ENCODE measurements around the gene FEZ2. TPM values are rescaled to one million over a fixed set of nuclear protein-coding genes. Genes with fewer than 3 reads are reported as not detected.

FEZ2 gene
- total and polyA plus RNA-seq, 3 experiments from 2014 or later, result 3.1 to 8.1 (median 6.9) TPM

- Histone ChIP-seq H3K36me3 (ENCODE audit: insufficient read depth, low read length) (peaks cover 5% of the 10 kb centered on the region), H3K27ac (ENCODE audit: low read depth, low read length) (no peak overlapping the region), H3K4me1 (ENCODE audit: insufficient read depth, low read length) (no peaks in the 10 kb centered on the region), H3K4me3 (ENCODE audit: low read length) (no peak overlapping the region), H3K9me3 (ENCODE audit: low read length) (no peaks in the 10 kb centered on the region), H3K27me3 (ENCODE audit: insufficient read depth, low read length, poor library complexity, severe bottlenecking) (no peaks in the 10 kb centered on the region)
- H3K27me3 Mint-ChIP-seq, result peaks cover 0 to 1% of the 10 kb centered on the region in 2 donors
- peaks cover 3 to 12% (median 4%) of the 10 kb centered on the region in 3 donors for H3K4me1 Mint-ChIP-seq
- H3K9me3 Mint-ChIP-seq, result no peaks in the 10 kb centered on the region
- no peak for DNase-seq
- H3K27ac Mint-ChIP-seq, result peak overlapping the region in 1 of 8 donors; percentile 2
- ChIA-PET POLR2A (no interaction called here), CTCF (no interaction called here)
- no peak overlapping the region for H3K4me3 Mint-ChIP-seq
- H3K36me3 Mint-ChIP-seq, result peaks cover 21 to 80% (median 34%) of the 10 kb centered on the region in 3 donors
Measured at GRCh38 chr2:36584148-36584794, 13.7 kb downstream of the FEZ2 start.

GRCh38 chr2:36582951-36583350 lies 15.0 kb downstream of the FEZ2 start:
- POLR2A ChIA-PET, result no interaction called here

GRCh38 chr2:36582538-36582937 lies 15.4 kb downstream of the FEZ2 start:
- POLR2A ChIA-PET, result no interaction called here
- Mint-ChIP-seq H3K27ac (no peak overlapping the region), H3K36me3 (peaks cover 30 to 88% (median 43%) of the 10 kb centered on the region in 3 donors), H3K9me3 (no peaks in the 10 kb centered on the region), H3K4me1 (peaks cover 4 to 9% (median 6%) of the 10 kb centered on the region in 3 donors), H3K4me3 (no peak overlapping the region), H3K27me3 (peaks cover 0 to 1% of the 10 kb centered on the region in 2 donors)
- Histone ChIP-seq H3K36me3 (ENCODE audit: insufficient read depth, low read length) (peaks cover 5% of the 10 kb centered on the region), H3K27me3 (ENCODE audit: insufficient read depth, low read length, poor library complexity, severe bottlenecking) (no peaks in the 10 kb centered on the region), H3K4me1 (ENCODE audit: insufficient read depth, low read length) (no peaks in the 10 kb centered on the region), H3K4me3 (ENCODE audit: low read length) (no peak overlapping the region), H3K9me3 (ENCODE audit: low read length) (no peaks in the 10 kb centered on the region), H3K27ac (ENCODE audit: low read depth, low read length) (no peak overlapping the region)
- no peak for DNase-seq
- CTCF ChIA-PET, result no interaction called here

More at GRCh38 chr2:36582951-36583350, 15.0 kb downstream of the FEZ2 start:
- Mint-ChIP-seq H3K27ac (peak overlapping the region in 1 of 8 donors; percentile 78), H3K27me3 (peaks cover 0 to 1% of the 10 kb centered on the region in 2 donors), H3K9me3 (no peaks in the 10 kb centered on the region), H3K36me3 (peaks cover 25 to 86% (median 43%) of the 10 kb centered on the region in 3 donors), H3K4me1 (peaks cover 4 to 9% (median 6%) of the 10 kb centered on the region in 3 donors), H3K4me3 (no peak overlapping the region)
- no peaks in the 10 kb centered on the region for H3K4me1 ChIP-seq (ENCODE audit: insufficient read depth, low read length)
- H3K36me3 ChIP-seq (ENCODE audit: insufficient read depth, low read length), result peaks cover 5% of the 10 kb centered on the region
- no peak for DNase-seq
- CTCF ChIA-PET, result no interaction called here
- H3K9me3 ChIP-seq (ENCODE audit: low read length), result no peaks in the 10 kb centered on the region
- H3K4me3 ChIP-seq (ENCODE audit: low read length), result no peak overlapping the region
- H3K27me3 ChIP-seq (ENCODE audit: insufficient read depth, low read length, poor library complexity, severe bottlenecking), result no peaks in the 10 kb centered on the region
- H3K27ac ChIP-seq (ENCODE audit: low read depth, low read length), result no peak overlapping the region

GRCh38 chr2:36579297-36579664 lies 18.7 kb downstream of the FEZ2 start:
- H3K27me3 ChIP-seq (ENCODE audit: insufficient read depth, low read length, poor library complexity, severe bottlenecking), result no peaks in the 10 kb centered on the region
- no peaks in the 10 kb centered on the region for H3K9me3 Mint-ChIP-seq
- CTCF ChIA-PET, result no interaction called here
- peaks cover 0 to 7% (median 0%) of the 10 kb centered on the region in 3 donors for H3K4me1 Mint-ChIP-seq
- H3K27me3 Mint-ChIP-seq, result peaks cover 0 to 1% of the 10 kb centered on the region in 2 donors
- no peak for DNase-seq
- no peak overlapping the region for H3K4me3 Mint-ChIP-seq
- H3K36me3 ChIP-seq (ENCODE audit: insufficient read depth, low read length), result peaks cover 5% of the 10 kb centered on the region
- no peaks in the 10 kb centered on the region for H3K4me1 ChIP-seq (ENCODE audit: insufficient read depth, low read length)
- POLR2A ChIA-PET, result no interaction called here
- H3K27ac Mint-ChIP-seq, result no peak overlapping the region
- H3K9me3 ChIP-seq (ENCODE audit: low read length), result no peaks in the 10 kb centered on the region
- peaks cover 22 to 94% (median 49%) of the 10 kb centered on the region in 3 donors for H3K36me3 Mint-ChIP-seq
- H3K27ac ChIP-seq (ENCODE audit: low read depth, low read length), result no peak overlapping the region
- H3K4me3 ChIP-seq (ENCODE audit: low read length), result no peak overlapping the region

- Mint-ChIP-seq H3K4me3 (no peak overlapping the region), H3K27me3 (no peaks in the 10 kb centered on the region), H3K27ac (peak overlapping the region in 5 of 8 donors; percentile 12 to 40 (median 28)), H3K4me1 (peaks cover 0 to 6% (median 0%) of the 10 kb centered on the region in 3 donors), H3K9me3 (no peaks in the 10 kb centered on the region), H3K36me3 (peaks cover 22 to 91% (median 44%) of the 10 kb centered on the region in 3 donors)
- Histone ChIP-seq H3K9me3 (ENCODE audit: low read length) (no peaks in the 10 kb centered on the region), H3K36me3 (ENCODE audit: insufficient read depth, low read length) (peaks cover 5% of the 10 kb centered on the region), H3K27ac (ENCODE audit: low read depth, low read length) (no peak overlapping the region), H3K27me3 (ENCODE audit: insufficient read depth, low read length, poor library complexity, severe bottlenecking) (no peaks in the 10 kb centered on the region), H3K4me3 (ENCODE audit: low read length) (no peak overlapping the region), H3K4me1 (ENCODE audit: insufficient read depth, low read length) (no peaks in the 10 kb centered on the region)
- no peak for DNase-seq
- ChIA-PET CTCF (no interaction called here), POLR2A (no interaction called here)
Measured at GRCh38 chr2:36578343-36579296, 19.3 kb downstream of the FEZ2 start.

- peak overlapping the region in 3 of 8 donors; percentile 9 to 29 (median 14) for H3K27ac Mint-ChIP-seq
- H3K36me3 Mint-ChIP-seq, result peaks cover 22 to 90% (median 39%) of the 10 kb centered on the region in 3 donors
Measured at GRCh38 chr2:36577884-36578283, 20.1 kb downstream of the FEZ2 start.

GRCh38 chr2:36574560-36574959 lies 23.4 kb downstream of the FEZ2 start:
- H3K4me1 ChIP-seq (ENCODE audit: insufficient read depth, low read length), result no peaks in the 10 kb centered on the region
- no peaks in the 10 kb centered on the region for H3K27me3 ChIP-seq (ENCODE audit: insufficient read depth, low read length, poor library complexity, severe bottlenecking)
- H3K27ac ChIP-seq (ENCODE audit: low read depth, low read length), result no peak overlapping the region
- no peaks in the 10 kb centered on the region for H3K9me3 ChIP-seq (ENCODE audit: low read length)
- no peak overlapping the region for H3K4me3 Mint-ChIP-seq
- H3K9me3 Mint-ChIP-seq, result no peaks in the 10 kb centered on the region
- H3K27me3 Mint-ChIP-seq, result no peaks in the 10 kb centered on the region
- H3K4me1 Mint-ChIP-seq, result peaks cover 0 to 13% (median 2%) of the 10 kb centered on the region in 3 donors
- ChIA-PET POLR2A (no interaction called here), CTCF (no interaction called here)
- peak overlapping the region in 2 of 8 donors; percentile 6 to 21 for H3K27ac Mint-ChIP-seq
- DNase-seq, result no peak
- no peaks in the 10 kb centered on the region for H3K36me3 ChIP-seq (ENCODE audit: insufficient read depth, low read length)
- H3K4me3 ChIP-seq (ENCODE audit: low read length), result no peak overlapping the region
- peaks cover 14 to 75% (median 26%) of the 10 kb centered on the region in 3 donors for H3K36me3 Mint-ChIP-seq

More at GRCh38 chr2:36577884-36578283, 20.1 kb downstream of the FEZ2 start:
- H3K9me3 Mint-ChIP-seq, result no peaks in the 10 kb centered on the region
- H3K4me1 Mint-ChIP-seq, result peaks cover 0 to 11% (median 0%) of the 10 kb centered on the region in 3 donors
- Histone ChIP-seq H3K4me1 (ENCODE audit: insufficient read depth, low read length) (no peaks in the 10 kb centered on the region), H3K9me3 (ENCODE audit: low read length) (no peaks in the 10 kb centered on the region), H3K4me3 (ENCODE audit: low read length) (no peak overlapping the region), H3K27ac (ENCODE audit: low read depth, low read length) (no peak overlapping the region), H3K27me3 (ENCODE audit: insufficient read depth, low read length, poor library complexity, severe bottlenecking) (no peaks in the 10 kb centered on the region), H3K36me3 (ENCODE audit: insufficient read depth, low read length) (peaks cover 5% of the 10 kb centered on the region)
- DNase-seq, result no peak
- ChIA-PET POLR2A (no interaction called here), CTCF (no interaction called here)
- H3K4me3 Mint-ChIP-seq, result no peak overlapping the region
- H3K27me3 Mint-ChIP-seq, result no peaks in the 10 kb centered on the region

GRCh38 chr2:36573165-36573564 lies 24.8 kb downstream of the FEZ2 start:
- Mint-ChIP-seq H3K4me3 (no peak overlapping the region), H3K9me3 (no peaks in the 10 kb centered on the region), H3K27ac (peak overlapping the region in 1 of 8 donors; percentile 31), H3K4me1 (peaks cover 0 to 9% (median 7%) of the 10 kb centered on the region in 3 donors), H3K27me3 (no peaks in the 10 kb centered on the region), H3K36me3 (peaks cover 12 to 70% (median 18%) of the 10 kb centered on the region in 3 donors)
- Histone ChIP-seq H3K36me3 (ENCODE audit: insufficient read depth, low read length) (no peaks in the 10 kb centered on the region), H3K27ac (ENCODE audit: low read depth, low read length) (no peak overlapping the region), H3K4me3 (ENCODE audit: low read length) (no peak overlapping the region), H3K27me3 (ENCODE audit: insufficient read depth, low read length, poor library complexity, severe bottlenecking) (no peaks in the 10 kb centered on the region), H3K9me3 (ENCODE audit: low read length) (no peaks in the 10 kb centered on the region), H3K4me1 (ENCODE audit: insufficient read depth, low read length) (no peaks in the 10 kb centered on the region)
- no peak for DNase-seq
- ChIA-PET POLR2A (no interaction called here), CTCF (no interaction called here)
